ENCODE measurements around the gene GPR89A.

- TF ChIP-seq SUZ12 (IDR thresholded peaks at IDR 0.05): no peak
- no peak for TF ChIP-seq BHLHE40 (IDR thresholded peaks at IDR 0.05; ENCODE audit: borderline replicate concordance)
- TF ChIP-seq CTBP1 (IDR thresholded peaks at IDR 0.05; ENCODE audit: borderline replicate concordance): no peak
- TF ChIP-seq HDGF (IDR thresholded peaks at IDR 0.05; ENCODE audit: borderline replicate concordance): no peak
- no peak for TF ChIP-seq NFRKB (IDR thresholded peaks at IDR 0.05)
- no peak for TF ChIP-seq TARDBP (IDR thresholded peaks at IDR 0.05)
- no peak for TF ChIP-seq FOXA1 (IDR thresholded peaks at IDR 0.05)
- no peak for TF ChIP-seq SP1 (IDR thresholded peaks at IDR 0.05)
- TF ChIP-seq ELF4 (IDR thresholded peaks at IDR 0.05): no peak
- TF ChIP-seq ARNT (IDR thresholded peaks at IDR 0.05): no peak
- no peak for TF ChIP-seq FOXM1 (IDR thresholded peaks at IDR 0.05; ENCODE audit: borderline replicate concordance)
- no peak for TF ChIP-seq FOXK2 (IDR thresholded peaks at IDR 0.05)
- TF ChIP-seq PKNOX1 (IDR thresholded peaks at IDR 0.05): no peak
These were observed 93.6 kb downstream of the GPR89A start for GRCh38 chr1:145701306-145701862.

Measured in HEK293T (cell line).